Nephron (organoid): Measurements from ENCODE around the gene EXOC3L1.

Source experiments
- H3K27ac Mint-ChIP-seq, 3 experiments: 2 replicates each; pipeline ENCODE4 v1.8.0; 2020; ENCODE audit warnings: mixed read lengths in 3 of 3, mild to moderate bottlenecking in 2 of 3, moderate library complexity in 1 of 3
- H3K27me3 Mint-ChIP-seq: 2 replicates; pipeline ENCODE4 v1.8.0; 2021; ENCODE audit warnings: low read depth, mild to moderate bottlenecking, moderate library complexity, mixed read lengths
- H3K36me3 Mint-ChIP-seq: 2 replicates; pipeline ENCODE4 v1.8.0; 2020; ENCODE audit warnings: low read depth, mixed read lengths
- H3K4me1 Mint-ChIP-seq: 2 replicates; pipeline ENCODE4 v1.8.0; 2020; ENCODE audit warnings: mixed read lengths
- H3K4me3 Mint-ChIP-seq, 3 experiments: 2 replicates each; pipeline ENCODE4 v1.8.0; 2020; ENCODE audit warnings: mild to moderate bottlenecking in 3 of 3, mixed read lengths in 3 of 3, moderate library complexity in 2 of 3
- H3K9me3 Mint-ChIP-seq: 2 replicates; pipeline ENCODE4 v1.8.0; 2020; ENCODE audit warnings: mixed read lengths
- TF ChIP-seq, protein P1 (sequence below), 3 experiments: fragments of 200-600 bp; sonication (generic); IDR thresholded peaks; one replicate each; pipeline ENCODE4 v1.5.0; 2021; ENCODE audit warnings: antibody characterized with exemption in 3 of 3; ENCODE audit not compliant: unreplicated experiment in 3 of 3

Gene EXOC3L1

DNA sequence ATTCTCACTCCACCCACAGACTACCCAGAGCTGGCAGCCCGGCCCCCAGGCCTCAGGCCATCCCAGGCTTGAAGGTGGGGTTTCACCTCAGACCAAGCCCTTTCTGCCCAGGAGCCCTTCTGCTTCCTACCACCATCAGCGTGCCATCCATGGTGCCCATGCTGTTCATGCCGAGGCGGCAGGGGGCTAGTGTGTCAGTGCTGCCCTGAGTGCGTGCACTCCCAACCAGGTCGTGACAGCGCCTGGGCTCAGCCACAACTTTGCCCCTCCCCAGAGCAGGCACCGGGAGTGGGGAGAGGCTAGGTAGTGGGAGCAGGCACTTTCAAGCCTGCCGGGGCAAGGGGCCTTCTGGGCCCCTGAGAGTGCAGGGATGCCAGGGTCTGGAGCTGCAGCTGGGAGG is 47.6 kb downstream of the EXOC3L1 start:
- Mint-ChIP-seq H3K36me3 (peaks cover 75% of the 10 kb centered on the region), H3K9me3 (no peaks in the 10 kb centered on the region), H3K27me3 (no peaks in the 10 kb centered on the region), H3K4me1 (peaks cover 4% of the 10 kb centered on the region), H3K27ac (no peak overlapping the region), H3K4me3 (no peak overlapping the region)
- TF ChIP-seq, protein P1, sequence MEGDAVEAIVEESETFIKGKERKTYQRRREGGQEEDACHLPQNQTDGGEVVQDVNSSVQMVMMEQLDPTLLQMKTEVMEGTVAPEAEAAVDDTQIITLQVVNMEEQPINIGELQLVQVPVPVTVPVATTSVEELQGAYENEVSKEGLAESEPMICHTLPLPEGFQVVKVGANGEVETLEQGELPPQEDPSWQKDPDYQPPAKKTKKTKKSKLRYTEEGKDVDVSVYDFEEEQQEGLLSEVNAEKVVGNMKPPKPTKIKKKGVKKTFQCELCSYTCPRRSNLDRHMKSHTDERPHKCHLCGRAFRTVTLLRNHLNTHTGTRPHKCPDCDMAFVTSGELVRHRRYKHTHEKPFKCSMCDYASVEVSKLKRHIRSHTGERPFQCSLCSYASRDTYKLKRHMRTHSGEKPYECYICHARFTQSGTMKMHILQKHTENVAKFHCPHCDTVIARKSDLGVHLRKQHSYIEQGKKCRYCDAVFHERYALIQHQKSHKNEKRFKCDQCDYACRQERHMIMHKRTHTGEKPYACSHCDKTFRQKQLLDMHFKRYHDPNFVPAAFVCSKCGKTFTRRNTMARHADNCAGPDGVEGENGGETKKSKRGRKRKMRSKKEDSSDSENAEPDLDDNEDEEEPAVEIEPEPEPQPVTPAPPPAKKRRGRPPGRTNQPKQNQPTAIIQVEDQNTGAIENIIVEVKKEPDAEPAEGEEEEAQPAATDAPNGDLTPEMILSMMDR (IDR thresholded peaks at IDR 0.05; ENCODE audit: unreplicated experiment in 3 of 3): no peak

DNA sequence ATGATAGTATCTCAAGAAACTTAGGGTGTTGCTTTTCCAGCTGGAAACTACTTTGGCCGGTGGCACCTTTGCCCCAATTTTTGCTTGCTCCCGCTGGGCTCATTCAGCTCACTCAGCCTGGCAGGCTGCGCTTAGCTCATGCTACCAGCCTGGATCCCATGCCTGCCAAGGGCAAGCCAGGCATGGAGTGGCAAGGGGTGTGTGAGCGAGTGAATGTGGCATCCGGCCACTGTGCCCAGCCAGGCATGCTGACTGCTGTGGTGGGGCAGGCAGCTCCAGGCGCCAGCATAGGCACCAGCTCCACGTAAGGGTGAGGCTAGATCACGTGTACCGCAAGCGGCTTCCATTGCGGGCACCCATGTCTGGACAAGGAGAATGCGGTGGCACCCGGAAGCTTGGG is 48.5 kb downstream of the EXOC3L1 start:
- H3K27ac Mint-ChIP-seq: no peak overlapping the region
- H3K36me3 Mint-ChIP-seq: peaks cover 66% of the 10 kb centered on the region
- H3K4me1 Mint-ChIP-seq: peaks cover 4% of the 10 kb centered on the region
- H3K4me3 Mint-ChIP-seq: no peak overlapping the region
- no peaks in the 10 kb centered on the region for H3K9me3 Mint-ChIP-seq
- no peaks in the 10 kb centered on the region for H3K27me3 Mint-ChIP-seq
- TF ChIP-seq, protein P1 (IDR thresholded peaks at IDR 0.05; ENCODE audit: unreplicated experiment in 3 of 3): no peak

DNA sequence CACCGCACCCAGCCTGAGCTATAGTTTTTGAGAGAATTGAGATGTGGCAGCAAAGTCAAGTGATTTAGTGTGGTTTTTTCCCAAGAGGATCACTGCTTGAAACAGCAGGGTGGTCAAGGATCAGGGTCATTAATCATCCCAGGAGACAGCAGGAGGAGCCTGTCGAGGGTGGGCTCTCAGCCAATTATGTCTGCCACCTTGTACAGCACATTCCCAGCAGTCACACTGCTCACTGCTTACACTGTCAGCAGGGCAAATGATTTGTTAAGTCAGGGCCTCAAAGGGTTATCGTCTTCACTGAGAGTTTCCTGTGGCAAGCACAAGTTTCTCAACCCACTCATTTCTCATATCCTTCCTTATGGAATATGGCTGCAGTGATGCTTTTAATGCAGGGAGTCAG is 52.3 kb downstream of the EXOC3L1 start:
- peak overlapping the region; percentile 54 to 79 (median 68) for H3K27ac Mint-ChIP-seq
- H3K36me3 Mint-ChIP-seq: peaks cover 59% of the 10 kb centered on the region
- no peaks in the 10 kb centered on the region for H3K27me3 Mint-ChIP-seq
- H3K4me1 Mint-ChIP-seq: peaks cover 4% of the 10 kb centered on the region
- TF ChIP-seq, protein P1 (IDR thresholded peaks at IDR 0.05; ENCODE audit: unreplicated experiment in 3 of 3): no peak
- no peaks in the 10 kb centered on the region for H3K9me3 Mint-ChIP-seq
- H3K4me3 Mint-ChIP-seq: no peak overlapping the region
